ENCODE data around the gene DIS3L.
"Not testable (repeated sequence)": the region's sequence is repeated elsewhere in the genome, so short reads cannot be mapped to it uniquely, and the experiment has no call there.

The DIS3L gene

GRCh38 chr15:66278056-66278455 lies 15.3 kb upstream of the DIS3L start:
- DNase-seq (ENCODE audit: low spot score) = no peak

DNA sequence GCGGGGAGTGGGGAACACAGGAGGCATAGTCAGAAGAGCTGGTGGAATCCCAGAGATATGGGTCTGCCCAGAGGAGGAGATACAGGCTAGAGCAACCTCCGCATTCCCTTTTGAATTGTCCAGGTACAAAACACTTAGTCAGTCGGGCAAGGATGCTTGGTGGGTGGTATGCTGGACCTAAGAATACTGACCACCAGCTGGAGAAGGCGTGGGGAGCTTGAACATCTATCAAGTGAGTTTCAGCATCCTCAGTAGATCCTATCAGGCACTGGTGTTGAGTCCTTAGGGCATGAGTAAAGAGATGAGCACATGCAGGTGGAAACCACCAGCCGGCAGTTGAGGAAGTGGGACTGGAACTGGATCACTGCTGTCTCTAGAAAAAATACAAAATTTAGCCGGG lies 14.7 kb upstream of the DIS3L start:
- no peak for DNase-seq (ENCODE audit: low spot score)

DNA sequence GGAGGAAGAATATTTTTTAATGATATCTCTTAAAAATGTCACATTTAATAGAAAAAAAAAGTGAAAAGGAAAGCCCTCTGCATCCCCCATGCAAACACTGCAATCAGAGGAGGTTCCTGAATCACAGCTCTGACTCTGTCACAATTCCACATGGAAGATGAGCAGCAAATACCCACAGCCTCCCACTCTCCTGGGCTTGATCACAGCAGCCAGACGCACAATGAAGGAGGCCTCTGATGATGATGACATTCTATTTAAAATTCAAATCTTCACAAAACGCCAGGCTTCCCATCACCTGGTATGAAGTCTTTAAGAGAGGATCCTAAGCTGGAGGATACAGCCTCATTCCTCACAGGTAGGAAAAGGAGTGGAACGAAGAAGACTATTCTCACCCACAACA lies 9.1 kb upstream of the DIS3L start:
- no peak for DNase-seq (ENCODE audit: low spot score)

DNA sequence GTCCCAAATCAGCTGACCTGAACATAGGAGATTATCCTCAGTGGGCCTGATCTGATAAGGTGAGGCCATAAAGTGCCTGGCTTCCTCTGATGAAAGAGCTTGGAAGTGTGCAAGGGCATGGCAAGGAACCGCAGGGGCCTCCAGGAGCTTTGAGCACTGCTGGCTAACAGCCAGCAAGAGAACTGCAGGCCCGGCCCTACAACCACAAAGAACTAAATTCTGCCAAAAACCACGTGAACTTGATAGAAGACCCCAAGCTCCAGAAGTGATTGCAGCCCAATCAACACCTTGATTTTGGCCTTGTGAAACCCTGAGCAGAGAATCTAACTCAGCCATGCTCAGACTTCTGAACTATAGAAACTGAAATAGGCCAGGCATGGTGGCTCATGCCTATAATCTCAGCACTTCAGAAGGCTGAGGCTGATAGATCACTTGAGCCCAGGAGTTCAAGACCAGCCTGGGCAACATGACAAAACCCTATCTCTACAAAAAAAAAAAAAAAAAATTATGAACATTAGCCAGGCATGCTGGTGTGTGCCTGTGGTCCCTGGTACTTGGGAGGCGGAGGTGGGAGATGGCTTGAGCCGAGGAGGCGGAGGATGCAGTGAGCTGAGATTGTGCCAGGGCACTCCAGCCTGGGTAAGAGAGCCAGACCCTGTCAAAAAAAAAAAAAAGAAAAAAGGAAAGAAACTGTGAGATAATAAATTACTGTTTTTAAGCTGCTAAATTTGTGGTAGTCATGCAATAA lies 7.7 kb upstream of the DIS3L start:
- DNase-seq (ENCODE audit: low spot score) = no peak

GRCh38 chr15:66287461-66288057 lies 5.8 kb upstream of the DIS3L start:
- DNase-seq (ENCODE audit: low spot score) = peak; percentile 61

DNA sequence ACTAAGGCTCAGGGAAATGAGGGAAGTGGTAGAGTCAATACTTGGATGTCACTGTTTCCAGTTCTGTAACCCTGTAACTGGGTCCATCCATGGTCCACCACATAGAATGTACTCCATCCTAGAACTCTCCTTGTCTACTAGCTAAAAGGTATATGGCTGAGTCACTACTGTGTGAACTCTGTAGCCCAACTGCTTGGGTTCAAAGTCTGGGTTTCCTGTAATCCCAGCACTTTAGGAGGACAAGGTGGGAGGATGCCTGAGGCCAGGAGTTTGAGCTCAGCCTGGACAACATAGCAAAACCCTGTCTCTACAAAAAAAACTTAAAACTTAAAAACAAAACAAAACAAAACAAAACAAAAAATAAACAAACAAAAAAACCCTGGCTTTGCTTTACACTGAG lies 5.3 kb upstream of the DIS3L start:
- no peak for DNase-seq (ENCODE audit: low spot score)

GRCh38 chr15:66288551-66289185 lies 4.7 kb upstream of the DIS3L start:
- no peak for DNase-seq (ENCODE audit: low spot score)

DNA sequence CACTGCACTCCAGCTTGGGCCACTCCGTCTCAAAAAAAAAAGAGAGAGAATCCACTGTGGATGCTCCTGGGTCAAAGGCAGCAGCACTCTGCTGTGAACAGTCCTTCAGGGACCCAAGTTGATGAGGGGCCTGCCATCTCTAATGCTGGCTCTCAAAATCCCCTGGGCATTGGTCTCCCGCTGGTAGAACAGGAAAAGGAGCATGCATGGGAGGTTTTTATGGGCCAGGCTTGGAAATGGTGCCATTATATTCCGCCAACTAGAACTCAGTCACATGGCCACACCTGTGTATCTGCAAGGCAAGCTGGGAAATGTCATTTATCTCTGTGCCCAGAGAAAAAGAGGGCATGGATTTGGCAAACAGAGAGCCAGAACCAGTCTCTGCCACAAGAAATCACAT lies 3.4 kb upstream of the DIS3L start:
- no peak for DNase-seq (ENCODE audit: low spot score)

GRCh38 chr15:66290518-66290917 lies 2.9 kb upstream of the DIS3L start:
- no peak for DNase-seq (ENCODE audit: low spot score)

GRCh38 chr15:66291816-66292570 lies 1.4 kb upstream of the DIS3L start:
- peak; percentile 24 for DNase-seq (ENCODE audit: low spot score)

DNA sequence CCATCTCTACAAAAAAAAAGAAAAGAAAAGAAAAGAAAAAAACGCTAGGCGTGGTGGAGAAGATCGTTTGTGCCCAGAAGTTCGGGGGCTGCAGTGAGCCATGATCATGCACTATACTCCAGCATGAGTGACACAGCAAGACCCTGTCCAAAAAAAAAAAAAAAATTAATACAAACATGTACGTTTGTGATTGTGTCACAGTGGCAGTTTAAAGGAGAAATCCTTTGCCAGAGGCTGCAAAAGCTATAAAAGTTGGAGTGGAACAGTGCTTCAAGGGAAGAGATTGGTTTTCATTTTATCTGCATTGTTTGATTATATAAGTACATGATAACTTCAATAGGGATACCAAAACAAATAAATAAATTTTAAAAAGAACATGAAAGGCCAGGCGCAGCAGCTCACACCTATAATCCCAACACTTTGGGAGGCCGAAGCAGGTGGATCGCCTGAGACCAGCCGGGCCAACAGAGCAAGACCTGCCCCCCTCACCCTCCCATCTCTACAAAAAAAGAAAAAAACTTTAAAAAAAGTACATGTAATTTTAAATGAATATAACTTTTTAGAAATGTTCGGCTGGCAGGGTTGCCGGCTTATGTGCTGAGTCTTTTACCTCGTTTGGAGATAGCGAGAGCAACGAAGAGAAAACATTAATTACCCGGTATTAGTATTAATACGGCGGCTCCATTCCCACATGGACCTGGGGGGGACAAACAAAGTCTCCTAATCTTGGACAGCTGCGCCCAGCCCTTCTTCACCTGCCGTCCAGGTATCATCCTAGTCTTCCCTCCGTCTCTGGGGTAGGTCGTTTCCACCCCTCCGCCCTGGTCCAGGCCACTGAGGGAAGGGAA lies 573 bp upstream of the DIS3L start:
- peak; percentile 31 for DNase-seq (ENCODE audit: low spot score)

GRCh38 chr15:66294157-66294931 lies 976 bp downstream of the DIS3L start:
- peak; percentile 43 for DNase-seq (ENCODE audit: low spot score)

DNA sequence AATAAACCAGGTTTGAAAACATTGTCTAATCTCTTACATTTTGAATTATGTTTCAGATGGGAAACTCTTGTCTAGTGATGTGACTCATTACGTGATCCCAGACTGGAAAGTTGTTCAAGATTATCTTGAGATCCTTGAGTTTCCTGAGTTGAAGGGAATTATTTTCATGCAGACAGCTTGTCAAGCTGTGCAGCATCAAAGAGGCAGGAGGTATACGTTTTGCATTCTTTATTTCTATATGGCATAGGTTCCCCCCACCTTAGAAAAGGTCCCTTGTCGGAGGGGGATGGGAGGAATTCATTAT lies 1.5 kb downstream of the DIS3L start:
- DNase-seq (ENCODE audit: low spot score) = no peak

GRCh38 chr15:66296186-66296585 lies 2.8 kb downstream of the DIS3L start:
- no peak for DNase-seq (ENCODE audit: low spot score)

DNA sequence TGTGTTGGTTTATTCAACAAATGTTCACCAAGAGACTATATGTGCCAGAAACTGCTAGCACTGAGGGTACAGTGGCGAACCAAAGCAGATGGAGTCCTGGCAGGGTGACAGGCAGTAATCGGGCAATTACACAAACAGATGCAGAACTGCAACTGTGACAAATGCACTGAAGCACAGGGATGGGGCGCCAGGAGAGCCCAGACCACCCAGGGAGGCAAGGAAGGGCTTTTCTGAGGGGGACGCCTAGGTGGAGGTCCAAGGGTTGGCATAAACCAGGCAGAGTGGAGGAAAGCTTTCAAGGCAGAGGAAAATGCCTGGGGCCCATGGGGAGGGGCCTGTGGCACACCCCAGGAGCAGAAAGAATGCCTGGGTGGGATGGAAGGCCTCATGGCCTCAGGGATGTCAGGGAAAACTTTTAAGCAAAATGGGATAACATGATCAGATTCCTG lies 5.5 kb downstream of the DIS3L start:
- DNase-seq (ENCODE audit: low spot score) = no peak

DNA sequence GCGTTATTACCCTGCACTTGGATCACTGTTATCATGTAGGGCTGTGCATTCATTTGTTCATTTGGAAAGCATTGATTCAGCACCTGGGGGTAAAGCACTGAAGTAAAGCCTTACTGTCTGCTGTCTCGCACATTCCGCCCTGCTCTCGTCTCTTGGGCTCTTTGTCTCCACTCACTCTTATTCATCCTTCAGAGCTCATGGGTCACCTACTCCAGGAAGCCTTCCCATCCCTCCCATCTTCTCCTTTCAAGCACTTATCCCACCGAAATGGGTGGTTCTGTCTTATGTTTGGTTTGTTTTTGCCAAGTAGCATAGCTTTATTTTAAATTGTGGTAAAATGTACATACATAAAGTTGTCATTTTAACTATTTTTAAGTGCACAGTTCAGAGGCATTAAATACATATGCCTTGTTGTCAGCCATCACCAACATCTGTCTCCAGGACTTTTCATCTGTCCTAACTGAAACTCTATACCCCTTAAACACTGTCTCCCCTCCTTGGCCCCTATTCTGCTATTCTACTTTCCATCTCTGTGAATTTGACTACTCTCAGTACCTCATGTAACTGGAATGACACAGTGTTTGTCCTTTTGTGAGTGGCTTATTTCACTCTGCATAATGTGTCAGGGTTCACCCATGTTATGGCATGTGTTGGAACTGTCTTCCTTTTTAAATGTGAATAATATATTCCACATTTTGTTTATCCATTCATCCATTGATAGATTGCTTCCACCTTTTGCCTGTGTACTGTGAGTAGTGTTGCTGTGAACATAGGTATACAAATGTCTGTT lies 9.3 kb downstream of the DIS3L start:
- no peak for DNase-seq (ENCODE audit: low spot score)

DNA sequence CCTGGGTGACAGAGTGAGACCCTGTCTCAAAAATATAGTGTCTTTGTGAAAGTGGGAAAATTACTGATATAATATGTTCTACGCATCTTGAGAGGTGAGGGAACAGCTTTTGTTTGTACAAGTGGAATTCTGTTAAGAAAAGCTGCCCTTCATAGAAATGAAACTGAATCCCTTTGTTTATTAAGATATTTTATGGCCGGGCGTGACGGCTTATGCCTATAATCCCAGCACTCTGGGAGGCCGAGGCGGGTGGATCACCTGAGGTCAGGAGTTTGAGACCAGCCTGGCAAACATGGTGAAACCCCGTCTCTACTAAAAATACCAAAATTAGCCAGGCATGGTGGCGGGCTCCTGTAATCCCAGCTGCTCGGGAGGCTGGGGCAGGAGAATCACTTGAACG lies 11.1 kb downstream of the DIS3L start:
- DNase-seq (ENCODE audit: low spot score) = not testable (repeated sequence)

- no peak for DNase-seq (ENCODE audit: low spot score)
Measured at GRCh38 chr15:66306381-66306780, 13.0 kb downstream of the DIS3L start.

DNA sequence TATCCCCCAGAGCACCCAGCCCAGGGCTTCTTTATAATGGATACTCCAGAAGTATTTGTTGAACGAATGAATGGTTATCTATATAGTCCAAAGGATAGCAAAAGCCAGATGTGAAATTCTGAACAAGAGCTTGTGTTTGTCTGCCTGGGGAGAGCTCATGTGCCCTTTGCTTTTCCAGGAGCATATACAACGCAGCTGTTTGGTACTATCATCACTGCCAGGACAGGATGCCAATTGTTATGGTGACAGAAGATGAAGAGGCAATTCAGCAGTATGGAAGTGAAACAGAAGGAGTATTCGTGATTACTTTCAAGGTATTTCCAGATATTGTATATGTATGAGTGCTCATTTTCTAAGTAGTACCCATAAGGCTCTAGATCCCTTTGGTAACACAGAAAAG lies 15.2 kb downstream of the DIS3L start:
- peak; percentile 54 for DNase-seq (ENCODE audit: low spot score)

DNA sequence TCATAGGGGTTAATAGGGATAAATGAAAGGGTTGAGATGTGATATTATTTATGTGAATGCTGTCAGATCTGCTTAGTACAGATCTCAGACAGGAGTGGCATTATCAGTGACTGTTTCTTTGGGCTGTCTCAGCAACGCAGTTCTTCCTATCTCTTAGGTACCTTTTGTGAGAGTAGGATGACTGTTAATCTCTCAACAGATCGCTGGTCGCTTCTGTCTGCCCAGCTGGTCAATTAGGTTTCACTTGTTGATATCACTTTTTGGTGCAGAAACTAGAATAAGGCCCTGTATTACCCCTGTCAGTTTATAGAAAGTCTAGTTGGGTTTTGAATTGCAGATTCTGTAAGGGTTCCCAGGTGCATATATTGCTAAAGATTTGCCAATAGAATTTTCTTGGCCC lies 16.5 kb downstream of the DIS3L start:
- DNase-seq (ENCODE audit: low spot score) = no peak

Measured in pons (tissue), 1 donor.